Activated CD4-positive, CD25-positive, alpha-beta regulatory T cell (primary cell): ENCODE measurements around the gene MAGI1.

ENCODE experiments used
- DNase-seq, 4 experiments: peaks; one replicate each; lab custom pipeline; 2025; lab: John Stamatoyannopoulos, UW

The MAGI1 gene

DNA sequence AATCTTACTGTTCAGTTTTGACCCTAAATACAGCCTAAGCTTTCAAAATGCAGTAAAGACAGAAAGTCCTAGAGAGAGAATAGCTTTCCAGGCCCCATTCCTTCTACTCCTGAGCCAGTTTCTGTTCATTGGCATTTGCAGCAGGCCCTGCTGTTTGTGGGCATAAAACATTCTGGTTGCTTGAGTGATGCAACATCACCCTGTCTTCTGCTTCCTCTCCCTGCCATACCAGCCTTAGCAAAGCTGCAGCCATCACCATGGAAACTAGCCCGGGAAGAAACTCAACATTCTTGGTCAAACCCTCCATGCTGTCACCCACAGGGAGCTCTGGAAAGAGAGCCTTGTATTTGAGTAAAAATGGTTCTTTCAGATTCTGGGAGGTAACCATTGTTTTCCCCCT lies 325.7 kb downstream of the MAGI1 start:
- no peak for DNase-seq

DNA sequence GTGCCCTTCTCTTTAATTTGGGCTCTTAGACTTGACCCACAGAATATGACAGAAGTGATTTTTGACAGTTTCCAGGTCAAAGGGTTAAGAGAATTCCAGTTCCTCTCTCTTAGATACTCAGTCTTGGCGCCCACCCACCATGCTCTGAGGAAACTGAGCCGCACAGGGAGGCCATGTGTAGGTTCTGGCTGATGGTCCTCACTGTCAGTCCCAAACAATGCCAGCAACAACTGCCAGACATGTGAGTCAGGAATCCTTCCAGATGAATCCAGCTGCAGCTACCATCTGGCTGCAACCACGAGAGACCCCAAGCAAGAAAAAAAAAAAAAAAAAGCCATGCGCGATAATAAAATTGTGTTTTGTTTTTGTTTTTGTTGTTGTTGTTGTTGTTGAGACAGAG lies 326.6 kb downstream of the MAGI1 start:
- no peak for DNase-seq

DNA sequence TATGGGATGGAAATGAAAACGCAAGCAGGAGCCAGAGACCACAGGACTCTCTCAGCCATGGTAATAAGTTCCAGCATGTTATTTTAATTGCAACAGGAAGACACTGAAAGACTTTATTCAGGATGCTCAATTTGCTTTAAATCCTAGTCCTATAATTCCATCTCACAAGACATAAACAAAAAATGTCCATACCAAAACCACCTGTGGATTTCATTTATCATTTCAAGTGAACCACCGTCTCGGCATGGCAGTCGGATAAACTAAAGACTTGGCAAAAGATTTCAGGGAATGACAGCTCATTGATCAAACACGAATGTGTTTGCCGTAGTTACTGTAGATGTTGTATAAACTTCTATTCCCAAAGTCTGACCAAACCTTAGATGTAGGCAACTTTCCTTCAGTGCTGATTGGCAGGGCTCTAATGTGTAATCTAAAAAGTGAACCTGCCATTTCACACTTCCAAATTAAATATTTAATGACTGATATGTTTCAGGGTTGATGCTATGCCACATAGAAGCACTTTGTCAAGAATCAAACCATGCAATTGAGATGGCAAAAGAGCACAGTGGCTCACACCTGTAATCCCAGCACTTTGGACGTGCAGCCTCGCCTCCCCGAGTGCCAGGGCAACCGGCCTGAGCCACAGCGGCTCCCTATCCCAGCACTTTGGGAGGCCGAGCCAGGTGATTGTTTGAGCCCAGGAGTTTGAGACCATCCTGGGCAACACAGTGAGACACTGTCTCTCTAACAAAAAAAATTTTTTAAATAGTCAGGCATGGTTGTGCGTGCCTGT lies 331.7 kb downstream of the MAGI1 start:
- DNase-seq, result no peak

DNA sequence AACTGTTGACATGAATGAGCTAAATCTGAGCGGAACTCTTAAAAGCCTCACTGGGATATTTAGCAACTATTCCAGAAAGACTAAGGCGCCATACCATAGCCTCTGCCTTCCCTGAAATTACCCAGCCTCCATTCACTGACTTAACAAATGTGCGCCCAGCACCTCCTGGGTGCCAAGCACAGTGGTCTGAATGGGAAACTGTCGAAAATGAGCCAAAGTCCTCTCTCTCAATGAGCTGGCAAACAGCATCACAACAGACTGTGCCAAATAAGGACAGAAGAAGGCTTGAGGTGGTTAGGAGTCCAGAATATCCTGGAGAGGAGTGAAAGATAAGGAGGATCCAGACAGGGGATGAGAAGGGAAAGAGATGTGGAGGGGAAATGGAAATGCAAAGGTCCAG lies 332.4 kb downstream of the MAGI1 start:
- DNase-seq, result no peak

DNA sequence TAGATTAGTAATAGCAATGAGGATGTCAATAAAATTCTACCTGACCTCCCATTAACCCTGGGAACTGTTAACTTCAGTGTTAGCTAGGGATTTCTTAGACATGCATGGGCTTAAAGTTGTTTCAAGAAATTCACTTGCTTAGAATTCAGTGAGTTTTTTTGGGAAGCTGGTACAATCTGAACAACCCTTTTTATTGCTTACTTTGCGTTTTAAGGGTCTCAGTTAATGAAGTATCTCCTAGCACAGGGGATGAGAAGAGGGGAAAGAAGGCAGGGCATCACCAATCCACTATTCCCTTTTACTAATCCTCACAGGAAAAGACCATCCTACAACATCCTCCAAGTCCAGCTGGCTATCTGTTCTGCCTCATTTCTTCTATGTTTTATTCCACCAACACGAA lies 334.9 kb downstream of the MAGI1 start:
- DNase-seq, result no peak

DNA sequence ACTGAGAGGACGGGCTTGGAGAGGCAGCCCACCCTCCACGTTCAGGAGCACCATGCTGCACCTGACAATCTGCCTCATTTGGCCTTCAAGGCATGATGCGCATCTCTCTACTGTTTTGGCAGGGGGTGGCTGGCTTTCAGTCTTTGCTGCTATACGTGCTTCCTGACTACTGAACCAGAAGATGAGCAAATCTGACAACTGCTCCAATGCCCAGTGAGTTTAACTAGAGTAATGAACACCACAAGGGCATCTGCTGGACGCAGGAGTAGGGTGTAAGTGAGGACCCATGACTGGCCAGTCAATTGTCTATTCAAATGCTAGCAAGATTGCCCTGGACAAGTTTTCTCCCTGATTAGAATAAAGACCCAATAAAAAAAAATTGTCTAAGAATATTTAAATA lies 335.7 kb downstream of the MAGI1 start:
- DNase-seq, result no peak

DNA sequence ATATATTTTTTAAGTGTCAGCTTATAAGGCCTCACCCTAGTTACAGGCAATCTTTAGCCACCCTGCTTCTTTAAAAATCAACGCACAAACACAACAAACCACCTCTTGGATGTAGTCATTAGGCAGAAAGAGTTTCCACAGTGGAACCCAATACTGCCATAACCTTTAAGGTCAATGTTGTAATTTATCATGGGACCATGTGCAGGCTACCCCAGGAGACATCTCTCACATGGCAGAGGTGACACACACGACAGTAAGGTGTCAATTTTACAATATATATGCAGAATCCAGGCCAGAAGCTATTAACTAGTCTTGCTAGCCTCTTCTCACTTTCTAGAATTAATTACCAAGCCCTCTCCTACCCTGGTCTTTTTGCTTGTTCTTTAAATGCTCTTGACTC lies 336.5 kb downstream of the MAGI1 start:
- DNase-seq, result no peak

DNA sequence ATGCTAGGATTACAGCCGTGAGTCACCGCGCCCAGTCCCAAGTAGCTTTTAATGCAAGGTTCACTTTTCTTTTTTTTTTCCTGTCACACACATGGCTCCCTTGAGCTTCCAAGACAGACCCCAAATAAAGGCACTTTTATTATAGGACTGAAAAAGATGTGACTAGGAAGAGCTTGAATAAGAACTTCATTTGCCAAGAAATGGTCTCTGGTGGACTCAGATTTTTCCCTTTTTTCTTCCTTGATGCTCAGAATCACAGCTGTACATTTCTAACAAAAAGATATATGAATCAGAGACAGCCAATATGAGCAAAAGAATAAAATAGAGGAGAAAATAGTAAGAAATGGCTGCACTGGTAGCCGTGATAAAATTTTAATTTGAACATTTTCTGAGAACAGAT lies 337.2 kb downstream of the MAGI1 start:
- no peak for DNase-seq

DNA sequence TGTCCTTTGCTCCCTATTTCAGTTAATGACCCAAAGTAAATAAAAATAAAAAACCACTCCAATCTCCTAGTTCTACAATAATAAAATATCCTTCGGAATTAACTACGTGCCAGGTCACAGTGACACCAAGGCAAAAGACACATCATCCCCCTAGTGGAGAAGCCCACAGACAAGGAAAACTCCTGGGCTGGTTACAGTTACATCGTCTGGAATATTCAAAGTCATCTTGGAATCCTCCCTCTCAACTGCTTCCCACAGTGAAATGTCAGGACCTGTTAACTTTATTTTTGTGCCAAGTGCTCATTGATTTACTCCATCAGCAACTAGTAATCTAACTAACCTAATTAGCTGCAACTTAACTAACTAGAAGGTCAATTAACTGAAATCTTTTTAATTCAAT lies 349.3 kb downstream of the MAGI1 start:
- no peak for DNase-seq

DNA sequence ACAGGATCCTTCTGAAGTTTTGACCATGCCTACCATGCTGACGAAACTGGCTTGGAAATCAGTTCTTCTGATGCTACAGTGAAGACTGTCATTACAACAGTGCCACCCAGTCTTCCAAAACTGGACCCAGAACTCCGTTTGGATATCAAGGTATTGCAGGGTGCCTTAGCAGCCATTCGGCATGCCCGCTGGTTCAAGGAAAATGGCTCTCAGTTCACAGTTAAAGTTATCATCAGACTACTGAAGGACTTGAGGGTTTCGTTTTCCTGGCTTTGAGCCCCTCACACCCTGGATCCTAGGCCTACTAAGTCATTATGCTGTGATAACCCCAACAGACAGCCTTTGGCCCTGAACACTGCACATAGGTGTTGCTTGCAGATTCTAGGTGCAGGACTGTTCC lies 351.0 kb downstream of the MAGI1 start:
- DNase-seq, result no peak

DNA sequence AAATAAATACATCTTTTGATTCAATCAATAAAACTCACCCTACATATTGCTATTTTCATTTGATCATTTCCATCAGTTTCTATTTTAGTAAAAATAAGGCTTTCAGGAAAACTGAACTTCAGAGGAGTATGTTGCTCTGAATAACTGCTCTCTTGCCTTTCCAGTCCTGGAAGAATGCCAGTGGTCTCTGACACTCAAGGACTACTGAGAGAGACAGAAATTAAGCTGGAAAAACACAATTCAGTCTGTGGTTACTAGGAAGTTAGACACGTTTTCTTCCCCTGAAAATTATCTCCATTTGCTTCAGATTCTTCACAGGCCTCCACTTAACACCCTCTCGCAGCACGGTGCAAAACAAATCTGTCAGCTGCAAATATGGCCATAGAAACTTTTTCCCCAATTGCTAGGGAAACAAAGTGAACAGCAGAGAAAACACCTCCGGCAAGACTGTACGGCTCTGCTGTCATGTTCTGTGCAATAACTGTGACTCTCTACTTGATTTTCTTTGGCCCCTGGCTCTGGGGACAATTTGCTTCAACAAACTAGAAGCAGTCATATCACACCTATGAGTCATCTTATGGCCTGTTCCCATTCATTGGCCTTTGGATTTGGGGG lies 353.0 kb downstream of the MAGI1 start:
- no peak for DNase-seq

DNA sequence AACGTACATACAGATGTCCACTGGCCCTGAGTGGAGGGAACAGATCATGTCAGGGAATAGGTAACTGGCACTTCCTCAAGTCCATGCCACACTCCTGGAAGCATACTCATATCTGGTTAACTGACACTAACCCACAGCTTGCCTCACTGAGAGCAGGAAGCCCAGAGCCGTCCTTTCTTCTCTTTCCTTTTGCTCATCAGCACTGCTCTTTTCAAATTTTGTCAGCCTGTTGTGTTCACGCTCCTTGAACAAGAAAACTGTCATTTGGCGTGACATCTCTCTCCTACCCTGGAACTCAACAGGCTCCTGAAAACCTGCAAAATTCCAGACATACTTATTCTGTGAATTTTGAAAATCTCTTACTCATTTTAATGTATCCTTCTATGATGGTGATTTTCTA lies 360.2 kb downstream of the MAGI1 start:
- DNase-seq, result no peak

DNA sequence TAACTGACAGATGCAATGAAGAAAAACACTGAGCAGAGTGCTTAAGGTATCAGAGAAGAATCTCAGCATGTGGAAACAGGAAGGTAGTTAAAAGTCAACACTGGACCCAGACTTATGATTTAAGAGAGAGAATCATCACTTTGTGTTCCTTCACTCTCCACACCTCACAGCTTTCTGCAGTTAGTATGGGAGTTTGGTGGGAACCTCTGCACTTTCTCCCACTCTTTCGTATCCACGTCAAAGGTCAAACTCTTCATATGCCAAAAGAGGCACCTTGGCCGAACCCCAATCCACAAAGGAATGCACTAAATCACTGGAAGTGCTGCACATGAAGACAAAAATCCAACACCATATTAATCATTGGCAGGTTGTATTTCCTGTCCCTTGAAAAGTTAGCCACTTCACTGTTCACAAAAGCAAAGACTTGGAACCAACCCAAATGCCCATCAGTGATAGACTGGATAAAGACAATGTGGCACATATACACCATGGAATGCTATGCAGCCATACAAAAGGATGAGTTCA lies 361.2 kb downstream of the MAGI1 start:
- DNase-seq, result no peak

DNA sequence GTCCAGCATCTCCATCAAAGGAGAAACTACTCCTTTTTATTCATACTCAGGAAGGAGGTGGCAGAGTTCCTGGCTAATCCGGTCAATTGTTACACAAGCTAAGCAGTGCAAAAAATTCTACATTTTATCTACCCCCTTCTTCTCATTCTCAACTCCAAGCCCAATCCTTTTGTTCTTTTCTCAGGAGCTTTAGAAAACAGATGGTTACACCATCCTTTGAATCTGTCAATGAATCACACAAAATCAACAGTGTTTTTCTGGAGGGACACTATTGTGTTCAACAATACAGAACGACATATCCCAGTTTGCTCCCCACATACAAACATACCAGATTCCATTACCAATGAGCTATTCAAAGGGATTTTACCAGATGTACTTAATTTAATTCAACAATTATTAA lies 362.1 kb downstream of the MAGI1 start:
- no peak for DNase-seq

DNA sequence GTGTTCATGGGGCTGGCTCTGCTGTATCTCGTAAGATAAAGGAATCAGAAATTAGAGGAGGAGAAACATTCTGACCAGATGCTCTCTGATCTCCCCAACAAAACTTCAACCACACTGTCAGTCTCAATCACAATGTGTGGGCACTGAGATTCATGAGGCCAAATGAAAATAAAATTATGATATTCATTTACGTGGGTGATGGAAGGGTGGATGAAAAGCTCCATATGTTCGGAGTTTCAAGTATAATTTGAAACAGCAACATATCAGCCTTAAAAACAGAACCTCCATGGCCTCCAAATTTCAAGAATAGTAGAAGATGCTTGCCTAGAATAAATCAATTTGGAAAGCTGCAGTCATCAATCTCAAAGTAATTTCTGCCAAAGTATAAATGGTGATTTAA lies 363.7 kb downstream of the MAGI1 start:
- DNase-seq, result no peak

DNA sequence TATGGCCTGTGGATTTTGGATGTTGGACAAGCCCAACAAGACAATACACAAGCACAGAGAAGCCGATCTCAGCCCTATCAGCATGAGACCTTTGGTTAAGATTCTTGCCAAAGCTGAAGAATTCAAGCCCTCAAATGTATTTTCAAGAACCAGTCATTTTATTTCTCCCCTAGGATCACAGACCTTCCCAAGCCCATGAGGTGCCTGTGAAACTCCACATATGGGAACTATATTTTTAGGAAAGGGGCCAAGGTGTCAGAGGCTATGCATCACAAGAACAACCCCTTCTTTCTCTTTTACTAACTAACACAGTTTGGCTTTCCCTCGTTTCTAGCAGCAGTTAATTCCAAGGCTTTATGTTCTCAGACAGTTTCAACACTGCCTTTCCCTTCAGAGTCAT lies 364.5 kb downstream of the MAGI1 start:
- DNase-seq, result no peak

DNA sequence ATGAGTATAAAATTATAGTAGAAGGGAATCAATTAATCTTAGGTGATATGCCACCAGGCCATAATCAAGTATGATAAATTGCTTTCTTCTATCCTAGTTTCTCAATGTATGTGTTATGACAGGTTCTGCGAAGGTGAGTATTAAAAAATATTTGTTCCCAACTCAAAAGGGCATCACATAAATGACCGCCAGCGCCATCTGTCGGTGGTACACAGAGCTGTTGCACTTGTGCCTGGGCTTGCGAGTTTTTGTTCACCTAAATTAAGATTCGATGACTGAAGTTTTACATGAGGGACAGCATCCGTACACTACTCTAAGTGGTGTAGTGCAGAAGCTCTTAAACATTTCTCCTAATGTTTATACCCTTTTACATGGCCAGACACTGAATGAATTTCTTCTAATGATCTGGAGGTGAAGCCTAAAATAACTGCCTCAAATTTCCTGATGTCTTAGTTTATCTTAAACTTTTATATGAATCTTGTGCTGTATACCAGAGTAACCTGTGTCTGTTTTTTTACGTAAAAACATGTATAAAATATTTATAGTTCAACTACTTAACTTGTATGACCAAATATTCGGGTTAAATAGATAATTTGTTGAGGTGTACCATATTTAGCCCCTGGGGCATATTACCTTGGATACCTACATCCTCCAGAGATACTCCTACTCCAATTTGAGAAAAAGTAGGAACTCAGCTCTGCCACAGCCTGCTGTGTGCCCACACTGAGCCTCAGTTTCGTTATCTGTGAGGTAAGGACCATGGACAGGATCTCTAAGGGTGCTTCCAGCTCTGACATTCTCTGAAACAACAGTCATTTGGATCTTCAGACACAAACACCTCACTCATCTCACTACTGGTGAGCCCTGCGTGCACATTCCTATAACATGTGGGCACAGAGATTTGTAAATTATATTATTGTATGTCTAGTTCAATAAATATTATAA lies 365.6 kb downstream of the MAGI1 start:
- DNase-seq, result no peak

DNA sequence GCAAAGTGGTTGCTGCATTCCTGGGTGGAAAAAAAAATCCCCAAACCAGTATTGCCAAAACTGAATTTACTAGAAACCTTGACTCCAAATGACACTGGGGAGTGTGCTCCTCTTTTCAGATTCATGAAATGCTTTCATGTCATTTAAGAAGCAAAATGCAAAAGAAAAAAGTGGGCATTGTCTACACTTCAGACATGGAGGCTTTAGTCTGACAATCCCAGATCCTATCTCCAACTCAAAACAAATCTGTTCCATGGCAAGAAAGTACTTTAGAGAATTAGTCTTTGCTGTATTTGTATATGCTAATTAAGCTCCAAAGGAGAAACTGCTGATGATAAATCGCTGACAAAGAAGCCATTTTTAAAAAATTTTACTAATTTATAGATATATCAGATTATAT lies 366.7 kb downstream of the MAGI1 start:
- no peak for DNase-seq

DNA sequence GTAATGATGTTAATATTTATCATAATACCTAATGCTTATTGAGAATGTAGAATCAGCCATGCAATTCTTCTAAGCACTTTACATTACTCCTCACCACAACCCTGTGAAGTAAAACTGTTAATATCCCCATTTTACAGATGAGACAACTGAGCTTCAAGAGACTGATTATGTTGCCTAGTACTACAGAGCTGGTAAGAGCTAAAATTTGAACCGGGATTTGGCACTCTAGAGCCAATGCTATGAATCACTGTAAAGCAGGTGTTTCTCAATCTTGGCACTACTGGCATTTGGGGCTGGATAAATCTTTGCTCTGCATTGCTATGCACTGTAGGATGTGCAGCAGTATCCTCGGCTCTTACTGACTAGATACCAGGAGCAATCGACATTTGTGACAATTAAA lies 367.7 kb downstream of the MAGI1 start:
- no peak for DNase-seq

DNA sequence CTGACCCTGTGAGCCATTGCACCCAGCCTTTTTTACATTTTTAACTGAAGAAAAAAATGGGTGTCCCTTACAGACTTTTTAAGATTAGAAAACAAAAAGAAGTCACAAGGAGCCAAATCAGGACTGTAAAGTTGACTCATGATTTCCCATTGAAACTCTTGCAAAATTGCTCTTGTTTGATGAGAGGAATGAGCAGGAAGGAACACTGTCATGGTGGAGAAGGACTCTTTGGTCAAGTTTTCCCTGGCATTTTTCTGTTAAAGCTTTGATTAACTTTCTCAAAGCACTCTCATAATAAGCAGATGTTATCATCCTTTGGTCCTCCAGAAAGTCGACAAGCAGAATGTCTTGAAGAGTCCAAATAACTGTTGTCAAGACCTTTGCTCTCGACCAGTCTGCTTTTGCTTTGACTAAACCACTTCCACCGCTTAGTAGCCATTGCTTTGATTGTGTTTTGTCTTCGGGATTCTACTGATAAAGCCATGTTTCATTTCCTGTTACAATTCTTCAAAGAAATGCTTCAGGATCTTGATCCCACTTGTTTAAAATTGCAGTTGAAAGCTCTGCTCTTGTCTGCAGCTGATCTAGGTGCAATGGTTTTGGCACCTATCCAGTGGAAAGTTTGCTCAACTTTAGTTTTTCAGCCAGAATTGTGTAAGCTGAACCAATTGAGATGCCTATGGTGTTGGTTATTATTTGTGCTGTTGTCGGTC lies 369.4 kb downstream of the MAGI1 start:
- DNase-seq, result no peak

DNA sequence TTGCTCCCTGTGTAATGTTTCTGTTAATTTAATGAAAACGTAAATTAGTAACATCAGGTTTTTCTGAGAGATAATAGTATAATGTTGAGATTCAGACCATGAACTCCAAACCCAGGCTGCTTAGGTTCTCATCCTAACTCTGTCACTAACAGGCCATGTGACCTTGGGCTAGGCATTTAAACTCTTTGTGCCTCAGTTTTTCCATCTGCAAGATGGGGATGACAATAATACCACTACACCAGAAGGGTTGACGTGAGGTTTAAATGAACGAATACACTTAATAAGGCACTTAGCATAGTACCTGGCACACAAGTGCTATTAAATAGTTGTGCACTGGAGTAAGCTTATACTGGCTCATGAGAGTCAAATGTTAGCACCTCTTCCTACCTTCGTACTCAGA lies 370.8 kb downstream of the MAGI1 start:
- DNase-seq, result no peak
